HEK293T (cell line): ENCODE results near the gene ISOC1.

Source experiments
- CTCF ChIA-PET: fragments of 350-600 bp; formaldehyde crosslinking; extraction: SDS; loops from one replicate; lab custom pipeline; 2021; ENCODE audit warnings: antibody characterized with exemption, inconsistent platforms; lab: Yijun Ruan, JAX
- POLR2A ChIA-PET: fragments of 350-600 bp; formaldehyde crosslinking; extraction: SDS; loops from one replicate; lab custom pipeline; 2020; ENCODE audit warnings: antibody characterized with exemption, inconsistent platforms; lab: Yijun Ruan, JAX
- DNase-seq: peaks from one replicate; pipeline ENCODE4 v3.0.0; 2012; ENCODE audit warnings: mixed read lengths; ENCODE audit errors: extremely low spot score
- ARNT ChIP-seq: fragments of 450-650 bp; IDR thresholded peaks from 2 replicates; pipeline ENCODE4 v1.6.1; 2017; ENCODE audit warnings: mild to moderate bottlenecking
- BHLHE40 ChIP-seq: fragments of 450-650 bp; IDR thresholded peaks from 2 replicates; pipeline ENCODE4 v1.6.1; 2016; ENCODE audit warnings: mild to moderate bottlenecking, moderate library complexity, borderline replicate concordance
- CTBP1 ChIP-seq: fragments of 450-650 bp; IDR thresholded peaks from 2 replicates; pipeline ENCODE4 v1.6.1; 2016; ENCODE audit warnings: borderline replicate concordance
- ELF4 ChIP-seq: fragments of 450-650 bp; IDR thresholded peaks from 2 replicates; pipeline ENCODE4 v1.6.1; 2017; ENCODE audit warnings: antibody characterized with exemption
- FOXA1 ChIP-seq: fragments of 450-650 bp; IDR thresholded peaks from 2 replicates; pipeline ENCODE4 v1.6.1; 2016; ENCODE audit warnings: mild to moderate bottlenecking
- FOXK2 ChIP-seq: fragments of 450-650 bp; IDR thresholded peaks from 2 replicates; pipeline ENCODE4 v1.6.1; 2016; ENCODE audit warnings: mild to moderate bottlenecking
- FOXM1 ChIP-seq: fragments of 450-650 bp; IDR thresholded peaks from 2 replicates; pipeline ENCODE4 v1.6.1; 2017; ENCODE audit warnings: mild to moderate bottlenecking, borderline replicate concordance
- HDGF ChIP-seq: fragments of 450-650 bp; IDR thresholded peaks from 2 replicates; pipeline ENCODE4 v1.6.1; 2017; ENCODE audit warnings: antibody characterized with exemption, borderline replicate concordance
- L3MBTL2 ChIP-seq: fragments of 450-650 bp; conservative IDR thresholded peaks from 2 replicates; pipeline ENCODE4 v1.6.1; 2016; ENCODE audit warnings: mild to moderate bottlenecking
- LEF1 ChIP-seq: fragments of 450-650 bp; IDR thresholded peaks from 2 replicates; pipeline ENCODE4 v1.6.1; 2017; ENCODE audit warnings: mild to moderate bottlenecking, borderline replicate concordance
- NFRKB ChIP-seq: fragments of 450-650 bp; IDR thresholded peaks from 2 replicates; pipeline ENCODE4 v1.6.1; 2016; ENCODE audit warnings: mild to moderate bottlenecking, moderate library complexity
- SP1 ChIP-seq: fragments of 450-650 bp; IDR thresholded peaks from 2 replicates; pipeline ENCODE4 v1.6.1; 2017
- SUZ12 ChIP-seq: fragments of 450-650 bp; IDR thresholded peaks from 2 replicates; pipeline ENCODE4 v1.6.1; 2016; ENCODE audit warnings: mild to moderate bottlenecking
- TARDBP ChIP-seq: fragments of 450-650 bp; IDR thresholded peaks from 2 replicates; pipeline ENCODE4 v1.6.1; 2016
- ZNF384 ChIP-seq: fragments of 450-650 bp; IDR thresholded peaks from 2 replicates; pipeline ENCODE4 v1.6.1; 2016
- TF ChIP-seq, protein P1 (sequence below): fragments of 450-650 bp; IDR thresholded peaks from 2 replicates; pipeline ENCODE4 v1.6.1; 2016

The ISOC1 gene

DNA sequence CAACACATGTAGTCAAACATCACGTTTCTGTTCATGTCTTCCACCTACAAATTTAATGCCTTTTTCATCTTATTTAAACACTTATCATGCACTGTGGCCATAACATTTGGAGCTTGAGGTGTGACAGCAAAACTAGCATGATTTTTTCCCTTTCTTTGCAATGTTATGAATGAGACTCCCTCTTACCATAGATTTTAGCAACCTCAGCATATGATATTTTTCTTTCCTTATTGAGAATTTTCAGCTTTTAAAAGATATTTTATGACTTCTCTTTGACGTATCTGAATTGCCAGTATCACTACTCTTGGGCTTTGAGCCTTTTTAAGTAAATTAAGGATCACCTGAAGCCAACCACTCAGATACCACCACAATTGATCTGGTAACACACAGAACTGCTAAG lies 32.7 kb upstream of the ISOC1 start:
- no peak for DNase-seq
- TF ChIP-seq ZNF384 (no peak), ARNT (no peak), NFRKB (no peak), TARDBP (no peak), LEF1 (no peak), BHLHE40 (no peak), HDGF (no peak)
- TF ChIP-seq, protein P1, sequence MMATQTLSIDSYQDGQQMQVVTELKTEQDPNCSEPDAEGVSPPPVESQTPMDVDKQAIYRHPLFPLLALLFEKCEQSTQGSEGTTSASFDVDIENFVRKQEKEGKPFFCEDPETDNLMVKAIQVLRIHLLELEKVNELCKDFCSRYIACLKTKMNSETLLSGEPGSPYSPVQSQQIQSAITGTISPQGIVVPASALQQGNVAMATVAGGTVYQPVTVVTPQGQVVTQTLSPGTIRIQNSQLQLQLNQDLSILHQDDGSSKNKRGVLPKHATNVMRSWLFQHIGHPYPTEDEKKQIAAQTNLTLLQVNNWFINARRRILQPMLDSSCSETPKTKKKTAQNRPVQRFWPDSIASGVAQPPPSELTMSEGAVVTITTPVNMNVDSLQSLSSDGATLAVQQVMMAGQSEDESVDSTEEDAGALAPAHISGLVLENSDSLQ = no peak
- CTCF ChIA-PET = no interaction called here
- POLR2A ChIA-PET = no interaction called here

DNA sequence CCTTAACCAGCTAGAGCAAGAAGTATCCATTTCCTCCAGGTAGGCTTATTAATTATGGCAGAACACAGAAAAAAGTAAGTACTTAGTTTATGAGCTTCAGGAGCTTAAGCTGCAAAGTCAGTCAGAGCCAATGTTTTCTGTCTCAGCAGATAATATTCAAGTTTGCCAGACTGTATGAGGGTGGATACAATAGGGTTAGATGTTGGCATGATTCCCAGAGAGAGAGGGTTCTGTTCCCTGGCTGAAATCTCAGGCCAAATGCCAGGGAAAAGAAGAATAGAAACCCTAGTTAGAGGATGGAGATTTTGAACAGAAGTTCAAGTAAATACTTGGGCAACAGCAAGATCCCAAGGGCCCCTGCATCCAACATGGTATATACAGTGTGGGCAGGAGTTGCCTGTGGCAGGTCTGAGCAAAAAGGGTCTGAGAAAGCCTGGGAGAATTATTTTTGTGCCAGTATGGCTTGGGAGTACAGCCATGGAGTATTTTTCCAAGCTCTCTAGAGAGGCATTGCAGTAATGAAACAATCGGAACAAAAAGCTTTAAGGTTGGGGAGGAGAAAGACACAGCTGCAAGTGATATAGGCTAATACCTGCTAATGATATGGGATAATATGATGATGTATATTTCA lies 31.0 kb upstream of the ISOC1 start:
- ChIA-PET POLR2A (interaction anchor here (1.0 kb wide), 1 partner anchor 31 kb away, joined by 3 read pairs; the partner anchor contains the start of gene ISOC1), CTCF (no interaction called here)
- DNase-seq = no peak
- TF ChIP-seq ARNT = no peak
- no peak for TF ChIP-seq SP1
- no peak for TF ChIP-seq ELF4
- TF ChIP-seq, protein P1 = no peak
- no peak for TF ChIP-seq CTBP1
- TF ChIP-seq SUZ12 = no peak
- no peak for TF ChIP-seq FOXM1
- TF ChIP-seq TARDBP = no peak
- TF ChIP-seq BHLHE40 = no peak
- no peak for TF ChIP-seq ZNF384
- no peak for TF ChIP-seq LEF1
- no peak for TF ChIP-seq L3MBTL2

DNA sequence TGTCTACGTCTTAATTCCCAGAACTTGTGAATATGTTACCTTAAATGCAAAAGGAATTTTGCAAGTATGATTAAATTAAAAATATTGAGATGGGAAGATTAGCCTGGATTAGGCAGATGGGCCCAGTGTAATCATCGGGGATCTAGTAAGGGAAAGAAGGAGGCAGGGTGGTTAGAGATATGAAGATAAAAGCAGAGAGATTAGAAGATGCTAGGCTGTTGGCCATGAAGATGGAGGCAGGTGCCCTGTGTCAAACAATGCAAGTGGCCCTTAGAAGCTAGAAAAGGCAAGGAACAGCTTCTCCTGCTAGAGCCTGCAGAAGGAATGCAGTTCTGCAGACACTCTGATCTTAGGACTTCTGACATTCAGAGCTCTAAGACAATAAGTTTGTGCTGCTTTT lies 28.8 kb upstream of the ISOC1 start:
- ChIA-PET POLR2A (no interaction called here), CTCF (interaction anchor here (0.6 to 0.7 kb wide), 2 partner anchors 61 to 1171 kb away, joined by 3 to 4 read pairs; no protein-coding TSS in a partner anchor)
- TF ChIP-seq ARNT (no peak), ZNF384 (no peak), SP1 (no peak), SUZ12 (no peak), CTBP1 (no peak), L3MBTL2 (no peak), FOXA1 (no peak), NFRKB (no peak), TARDBP (no peak), ELF4 (no peak), BHLHE40 (no peak), LEF1 (no peak)
- TF ChIP-seq, protein P1 = no peak
- no peak for DNase-seq

DNA sequence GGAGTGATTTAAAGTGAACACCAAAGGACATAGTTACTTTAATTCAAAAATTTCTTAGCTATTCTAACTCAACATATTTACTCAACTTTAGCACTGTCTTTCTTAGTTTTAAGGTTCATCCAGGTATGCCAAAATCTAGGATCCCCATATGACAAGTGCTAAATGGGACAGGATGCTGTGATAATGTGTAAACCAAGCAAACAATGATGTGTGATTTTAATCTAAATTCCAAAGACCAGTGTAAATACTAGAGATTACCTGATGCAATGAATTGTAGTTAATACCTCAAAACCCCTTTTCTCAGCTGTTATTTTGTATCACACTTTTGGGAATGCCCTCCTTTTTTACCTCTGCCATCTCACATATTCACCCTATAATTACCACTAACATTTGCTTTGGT lies 26.8 kb upstream of the ISOC1 start:
- no peak for TF ChIP-seq BHLHE40
- ChIA-PET CTCF (no interaction called here), POLR2A (no interaction called here)
- no peak for DNase-seq

DNA sequence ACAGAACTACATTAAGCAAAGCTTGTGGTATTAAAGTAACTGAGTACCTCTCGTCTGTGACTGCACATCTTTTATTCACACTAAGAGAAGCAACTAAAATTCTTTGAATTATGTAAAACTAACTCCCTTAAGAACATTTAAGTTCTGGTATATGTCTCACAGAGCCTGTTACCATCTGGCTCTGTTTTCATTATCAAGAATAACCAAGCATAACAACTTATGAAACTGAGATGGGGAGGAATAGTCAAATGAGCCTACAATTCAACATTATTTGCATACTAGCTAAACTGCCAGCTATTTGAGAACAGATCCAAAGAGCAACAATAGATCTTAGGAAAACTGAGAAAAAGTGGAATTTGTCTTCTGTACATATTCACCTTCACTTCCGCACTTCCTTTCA lies 25.3 kb upstream of the ISOC1 start:
- no peak for TF ChIP-seq ELF4
- no peak for TF ChIP-seq BHLHE40
- TF ChIP-seq NFRKB = no peak
- TF ChIP-seq CTBP1 = no peak
- TF ChIP-seq TARDBP = no peak
- TF ChIP-seq, protein P1 = no peak
- no peak for TF ChIP-seq FOXA1
- no peak for TF ChIP-seq HDGF
- TF ChIP-seq FOXK2 = no peak
- no peak for TF ChIP-seq SUZ12
- TF ChIP-seq L3MBTL2 = no peak
- no peak for TF ChIP-seq SP1
- TF ChIP-seq ARNT = no peak
- TF ChIP-seq LEF1 = no peak
- TF ChIP-seq FOXM1 = no peak
- TF ChIP-seq ZNF384 = no peak
- DNase-seq = no peak
- ChIA-PET CTCF (no interaction called here), POLR2A (no interaction called here)

DNA sequence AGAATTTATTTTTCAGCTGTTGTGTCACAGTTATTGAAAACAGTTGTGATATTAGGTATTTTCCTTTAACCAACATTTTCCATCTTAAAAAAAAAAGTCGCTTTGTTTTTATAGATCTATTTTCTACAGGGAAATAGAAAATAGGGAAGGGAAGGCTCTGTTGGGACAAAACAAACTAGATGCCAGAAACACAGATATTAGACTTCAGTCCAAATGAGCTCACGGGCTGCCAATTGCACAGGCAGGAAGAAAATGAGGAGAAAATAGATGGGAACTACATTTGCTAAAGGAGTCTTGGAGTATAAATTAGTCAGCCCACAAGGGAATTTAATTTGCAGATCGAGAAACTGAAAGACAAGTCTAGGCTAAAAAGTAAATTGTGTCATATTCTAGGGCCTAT lies 21.4 kb upstream of the ISOC1 start:
- no peak for DNase-seq
- ChIA-PET POLR2A (no interaction called here), CTCF (interaction anchor here (0.7 kb wide), 1 partner anchor 22 kb away, joined by 3 read pairs; the partner anchor contains the start of gene ISOC1)
- TF ChIP-seq FOXA1 = no peak
- TF ChIP-seq, protein P1 = no peak
